Measurements from ENCODE around the gene USP6. TPM values are rescaled to one million over a fixed set of nuclear protein-coding genes. Genes with fewer than 3 reads are reported as not detected.

USP6 gene
- total and polyA plus RNA-seq, 2 of the 13 experiments (the other 11 are each of a cell fraction or from before 2014, with no cell fraction given), result 0.04 TPM; not detected in 1

GRCh38 chr17:5111402-5112204 lies 4.2 kb upstream of the USP6 start, which contains the start of gene ZNF232 (continued):
- TF ChIP-seq POLR2G (IDR thresholded peaks at IDR 0.05; ENCODE audit: low read depth, low read length) (peak; percentile 90), SMAD9 (CRISPR knock-in tag; IDR thresholded peaks at IDR 0.05) (0 out of 2 replicates have a peak, but pooled peaks have one; percentile 36), RXRB (CRISPR knock-in tag; IDR thresholded peaks at IDR 0.05; ENCODE audit: borderline replicate concordance) (peak; percentile 74), ZNF746 (CRISPR knock-in tag; IDR thresholded peaks at IDR 0.05) (peak; percentile 55; the same call in 1 of the 2 replicates), TBX3 (IDR thresholded peaks at IDR 0.05; ENCODE audit: borderline replicate concordance) (0 out of 2 replicates have a peak, but pooled peaks have one; percentile 21), CREBL2 (CRISPR knock-in tag; IDR thresholded peaks at IDR 0.05; ENCODE audit: borderline replicate concordance) (peak; percentile 74; the same call in 1 of the 2 replicates), SMARCC2 (IDR thresholded peaks at IDR 0.05) (no peak), ZNF782 (CRISPR knock-in tag; IDR thresholded peaks at IDR 0.05; ENCODE audit: borderline replicate concordance) (no peak), TBP (CRISPR knock-in tag; IDR thresholded peaks at IDR 0.05) (peak; percentile 84; the same call in 1 of the 2 replicates), ZEB1 (IDR thresholded peaks at IDR 0.05; ENCODE audit: insufficient replicate concordance, low read depth) (no peak), ZBTB1 (CRISPR knock-in tag; IDR thresholded peaks at IDR 0.05; ENCODE audit: borderline replicate concordance) (no peak), ZHX2 (IDR thresholded peaks at IDR 0.05; ENCODE audit: low read depth) (no peak; the same call in 1 of the 2 replicates), ZHX2 (CRISPR knock-in tag; IDR thresholded peaks at IDR 0.05; ENCODE audit: borderline replicate concordance) (no peak), RORA (CRISPR knock-in tag; IDR thresholded peaks at IDR 0.05) (no peak), ZNF790 (CRISPR knock-in tag; IDR thresholded peaks at IDR 0.05; ENCODE audit: borderline replicate concordance) (no peak), ZSCAN12 (CRISPR knock-in tag; IDR thresholded peaks at IDR 0.05) (peak; percentile 84; the same call in 1 of the 2 replicates), ELF3 (CRISPR knock-in tag; IDR thresholded peaks at IDR 0.05) (peak; percentile 85; the same call in 1 of the 2 replicates), ZNF430 (CRISPR knock-in tag; IDR thresholded peaks at IDR 0.05) (peak; percentile 89), EZH2 (conservative IDR thresholded peaks at IDR 0.05; ENCODE audit: low read depth, low read length) (no peak)
- TF ChIP-seq, protein P1, sequence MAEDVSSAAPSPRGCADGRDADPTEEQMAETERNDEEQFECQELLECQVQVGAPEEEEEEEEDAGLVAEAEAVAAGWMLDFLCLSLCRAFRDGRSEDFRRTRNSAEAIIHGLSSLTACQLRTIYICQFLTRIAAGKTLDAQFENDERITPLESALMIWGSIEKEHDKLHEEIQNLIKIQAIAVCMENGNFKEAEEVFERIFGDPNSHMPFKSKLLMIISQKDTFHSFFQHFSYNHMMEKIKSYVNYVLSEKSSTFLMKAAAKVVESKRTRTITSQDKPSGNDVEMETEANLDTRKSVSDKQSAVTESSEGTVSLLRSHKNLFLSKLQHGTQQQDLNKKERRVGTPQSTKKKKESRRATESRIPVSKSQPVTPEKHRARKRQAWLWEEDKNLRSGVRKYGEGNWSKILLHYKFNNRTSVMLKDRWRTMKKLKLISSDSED (CRISPR knock-in tag; IDR thresholded peaks at IDR 0.05), result 0 out of 2 replicates have a peak, but pooled peaks have one; percentile 32
- TF ChIP-seq, protein P2, sequence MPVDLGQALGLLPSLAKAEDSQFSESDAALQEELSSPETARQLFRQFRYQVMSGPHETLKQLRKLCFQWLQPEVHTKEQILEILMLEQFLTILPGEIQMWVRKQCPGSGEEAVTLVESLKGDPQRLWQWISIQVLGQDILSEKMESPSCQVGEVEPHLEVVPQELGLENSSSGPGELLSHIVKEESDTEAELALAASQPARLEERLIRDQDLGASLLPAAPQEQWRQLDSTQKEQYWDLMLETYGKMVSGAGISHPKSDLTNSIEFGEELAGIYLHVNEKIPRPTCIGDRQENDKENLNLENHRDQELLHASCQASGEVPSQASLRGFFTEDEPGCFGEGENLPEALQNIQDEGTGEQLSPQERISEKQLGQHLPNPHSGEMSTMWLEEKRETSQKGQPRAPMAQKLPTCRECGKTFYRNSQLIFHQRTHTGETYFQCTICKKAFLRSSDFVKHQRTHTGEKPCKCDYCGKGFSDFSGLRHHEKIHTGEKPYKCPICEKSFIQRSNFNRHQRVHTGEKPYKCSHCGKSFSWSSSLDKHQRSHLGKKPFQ (CRISPR knock-in tag; IDR thresholded peaks at IDR 0.05; ENCODE audit: insufficient replicate concordance), result no peak

Data from HepG2 (cell line).